Mesodermal cell (in vitro differentiated cells): Measurements from ENCODE around the gene ZNF418.
"Not testable (repeated sequence)": the region's sequence is repeated elsewhere in the genome, so short reads cannot be mapped to it uniquely, and the experiment has no call there.

Source experiments
- H3K27ac ChIP-seq: 2 replicates; pipeline ENCODE4 v1.7.0; 2013; ENCODE audit warnings: mild to moderate bottlenecking, low read depth, low read length, moderate library complexity; ENCODE audit not compliant: severe bottlenecking
- H3K36me3 ChIP-seq: 2 replicates; pipeline ENCODE4 v1.7.1; 2013; ENCODE audit warnings: mild to moderate bottlenecking, low read length, moderate library complexity; ENCODE audit not compliant: control insufficient read depth, insufficient read depth
- H3K4me1 ChIP-seq: one replicate; pipeline ENCODE4 v1.7.1; 2013; ENCODE audit warnings: mild to moderate bottlenecking, low read length; ENCODE audit not compliant: insufficient read depth, control insufficient read depth, poor library complexity, severe bottlenecking
- H3K4me3 ChIP-seq: 2 replicates; pipeline ENCODE4 v1.7.0; 2013; ENCODE audit warnings: low read length, control low read depth, mild to moderate bottlenecking; ENCODE audit not compliant: insufficient read depth, poor library complexity, severe bottlenecking; ENCODE audit errors: extremely low read depth
- H3K9me3 ChIP-seq: 2 replicates; pipeline ENCODE4 v1.7.1; 2013; ENCODE audit warnings: mild to moderate bottlenecking, low read length, moderate library complexity; ENCODE audit not compliant: control insufficient read depth
- WGBS, 2 experiments: methylation state at CpG; one replicate each; pipeline ENCODE4 v1.1.5; 2013; ENCODE audit warnings: missing lambda C conversion rate in 2 of 2; ENCODE audit not compliant: insufficient coverage in 2 of 2; 5-methylcytosine and 5-hydroxymethylcytosine counted together

The ZNF418 gene

GRCh38 chr19:57888560-57889231 lies 46.5 kb downstream of the ZNF418 start, which contains the start of gene ZNF814:
TSS of gene ZNF814 (minus strand) at chr19:57889037. CDS start at chr19:57888802, 235 bp downstream.
- H3K4me1 ChIP-seq: peaks cover 3% of the 10 kb centered on the region
- H3K9me3 ChIP-seq: peaks cover 9% of the 10 kb centered on the region
- peak within 1 kb of the TSS; percentile 86 for H3K27ac ChIP-seq
- H3K36me3 ChIP-seq: peaks cover 33% of the 10 kb centered on the region
- 0 to 1% methylated on average over 40 to 43 of the region's 43 CpGs for WGBS, 2 experiments
- peak within 1 kb of the TSS; percentile 92 for H3K4me3 ChIP-seq

- Histone ChIP-seq H3K4me1 (peaks cover 3% of the 10 kb centered on the region), H3K4me3 (peak overlapping the region; percentile 92), H3K9me3 (peaks cover 9% of the 10 kb centered on the region), H3K36me3 (peaks cover 39% of the 10 kb centered on the region), H3K27ac (peak overlapping the region; percentile 86)
- WGBS, 2 experiments: 0 to 2% methylated on average over 4 of the region's 8 CpGs
These were observed 47.1 kb downstream of the ZNF418 start for GRCh38 chr19:57888107-57888559.

DNA sequence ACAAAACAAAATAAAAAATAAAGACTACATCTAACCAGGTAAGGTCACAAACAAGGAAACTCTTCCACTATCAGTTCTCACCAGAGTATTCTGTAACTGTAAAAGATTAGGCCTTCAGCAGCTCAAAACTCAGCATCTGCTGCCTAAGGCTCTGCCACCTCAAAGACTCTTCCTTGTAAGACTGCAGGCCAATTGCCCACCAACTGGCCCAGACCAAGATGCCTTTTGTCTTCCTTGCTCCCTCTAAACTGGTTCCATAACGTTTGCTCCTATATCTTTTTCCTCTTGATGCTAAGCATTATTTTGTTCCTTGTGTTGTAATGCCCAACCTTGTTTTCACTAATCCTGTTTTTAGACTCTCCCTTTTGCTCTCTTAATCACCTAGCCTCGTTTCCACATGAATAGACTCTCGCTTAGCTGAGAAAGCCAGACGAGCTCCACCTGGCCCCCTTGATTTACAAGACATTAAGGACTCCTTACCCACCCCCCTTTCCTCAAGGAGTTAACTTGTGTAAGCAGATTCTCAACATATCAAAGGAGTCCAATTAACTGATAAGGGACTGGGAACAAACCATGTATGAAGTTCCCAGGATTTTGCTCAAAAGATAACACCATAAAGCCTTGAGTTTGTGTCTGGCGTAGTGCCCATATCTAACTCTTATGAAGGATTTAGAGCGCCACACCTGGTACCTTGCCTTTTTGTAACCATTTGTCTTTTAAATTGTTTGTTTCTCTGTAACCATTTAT lies 47.8 kb downstream of the ZNF418 start:
- 4 to 12% methylated on average over 3 to 4 of the region's 6 CpGs for WGBS, 2 experiments
- H3K36me3 ChIP-seq: peaks cover 44% of the 10 kb centered on the region
- H3K27ac ChIP-seq: peak overlapping the region; percentile 86
- peaks cover 8% of the 10 kb centered on the region for H3K9me3 ChIP-seq
- H3K4me1 ChIP-seq: peaks cover 3% of the 10 kb centered on the region
- peak overlapping the region; percentile 92 for H3K4me3 ChIP-seq

DNA sequence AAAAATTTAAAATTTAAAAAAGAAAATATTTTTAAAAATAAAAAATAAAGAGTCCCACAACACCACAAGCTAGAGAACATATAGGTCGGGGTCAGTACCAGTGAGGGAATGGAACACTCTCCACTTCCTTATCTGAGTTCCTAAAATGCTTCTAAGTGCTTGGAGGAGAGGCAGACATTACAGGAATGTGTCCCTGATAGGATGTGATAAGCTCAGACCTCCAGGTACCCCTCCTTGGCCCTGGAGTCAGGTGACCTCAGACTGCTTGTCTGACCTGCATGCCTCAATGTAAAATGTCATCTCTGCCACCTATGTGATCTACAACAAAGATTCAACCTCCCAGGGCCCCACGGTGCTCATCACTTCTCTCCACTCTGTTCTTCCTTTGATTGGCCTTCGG lies 49.2 kb downstream of the ZNF418 start:
- H3K36me3 ChIP-seq: peaks cover 44% of the 10 kb centered on the region
- H3K4me3 ChIP-seq: no peak overlapping the region
- peaks cover 3% of the 10 kb centered on the region for H3K4me1 ChIP-seq
- WGBS, 2 experiments: 85 to 89% methylated on average over 2 of the region's 3 CpGs
- peaks cover 5% of the 10 kb centered on the region for H3K9me3 ChIP-seq
- no peak overlapping the region for H3K27ac ChIP-seq

- H3K27ac ChIP-seq, H3K4me1 ChIP-seq, H3K4me3 ChIP-seq: not testable (repeated sequence)
- Histone ChIP-seq H3K9me3 (peaks cover 34% of the 10 kb centered on the region), H3K36me3 (peaks cover 85% of the 10 kb centered on the region)
- WGBS, 2 experiments: 94 to 95% methylated on average over 5 to 6 of the region's 8 CpGs
These were observed 61.1 kb downstream of the ZNF418 start for GRCh38 chr19:57873883-57874799.

- Histone ChIP-seq H3K4me1 (no peaks in the 10 kb centered on the region), H3K36me3 (peaks cover 88% of the 10 kb centered on the region), H3K27ac (no peak overlapping the region), H3K9me3 (peaks cover 34% of the 10 kb centered on the region), H3K4me3 (no peak overlapping the region)
These were observed 62.8 kb downstream of the ZNF418 start for GRCh38 chr19:57872450-57872849.
